PFSK-1 (cell line): ENCODE results near the gene PPP1R12B.

Experiments used
- POLR2AphosphoS5 ChIP-seq: IDR thresholded peaks from 2 replicates; pipeline ENCODE4 v1.6.1; 2012; ENCODE audit warnings: low read depth, mild to moderate bottlenecking, control low read depth, low read length, moderate library complexity
- TAF1 ChIP-seq: IDR thresholded peaks from 2 replicates; pipeline ENCODE4 v1.6.1; 2012; ENCODE audit warnings: low read length, control low read depth, borderline replicate concordance; ENCODE audit not compliant: insufficient read depth
- TF ChIP-seq, protein P1 (sequence below), 2 experiments: IDR thresholded peaks; 2 replicates each; pipeline versions ENCODE4 v1.6.1 to v1.8.0; 2011 to 2012; ENCODE audit warnings: low read depth in 2 of 2, low read length in 2 of 2, control low read depth in 1 of 2, inconsistent platforms in 1 of 2, mild to moderate bottlenecking in 1 of 2, moderate library complexity in 1 of 2; ENCODE audit not compliant: insufficient read depth in 1 of 2

DNA sequence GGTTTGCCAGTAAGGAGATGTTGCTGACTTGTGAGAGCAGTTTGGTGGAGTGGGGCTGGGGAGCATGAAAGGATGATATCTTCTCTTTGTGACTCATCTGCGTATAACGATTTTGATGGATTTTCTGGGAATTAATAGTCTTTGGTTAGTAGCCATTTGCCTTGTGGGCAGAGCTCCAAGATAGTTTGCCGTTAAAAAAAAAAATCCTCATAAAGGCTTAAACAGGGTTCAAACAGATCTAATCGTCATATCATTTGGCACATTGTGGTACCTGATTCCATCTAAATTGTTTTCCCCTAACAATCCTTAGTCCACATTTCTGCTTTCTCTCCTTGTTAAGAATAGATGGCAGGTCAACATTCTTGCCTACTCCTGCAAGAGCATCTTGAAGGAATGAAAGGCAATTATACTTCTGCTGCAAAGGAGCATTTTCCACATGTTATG is 168.0 kb downstream of the PPP1R12B start:
- no peak for TF ChIP-seq TAF1
- TF ChIP-seq, protein P1, sequence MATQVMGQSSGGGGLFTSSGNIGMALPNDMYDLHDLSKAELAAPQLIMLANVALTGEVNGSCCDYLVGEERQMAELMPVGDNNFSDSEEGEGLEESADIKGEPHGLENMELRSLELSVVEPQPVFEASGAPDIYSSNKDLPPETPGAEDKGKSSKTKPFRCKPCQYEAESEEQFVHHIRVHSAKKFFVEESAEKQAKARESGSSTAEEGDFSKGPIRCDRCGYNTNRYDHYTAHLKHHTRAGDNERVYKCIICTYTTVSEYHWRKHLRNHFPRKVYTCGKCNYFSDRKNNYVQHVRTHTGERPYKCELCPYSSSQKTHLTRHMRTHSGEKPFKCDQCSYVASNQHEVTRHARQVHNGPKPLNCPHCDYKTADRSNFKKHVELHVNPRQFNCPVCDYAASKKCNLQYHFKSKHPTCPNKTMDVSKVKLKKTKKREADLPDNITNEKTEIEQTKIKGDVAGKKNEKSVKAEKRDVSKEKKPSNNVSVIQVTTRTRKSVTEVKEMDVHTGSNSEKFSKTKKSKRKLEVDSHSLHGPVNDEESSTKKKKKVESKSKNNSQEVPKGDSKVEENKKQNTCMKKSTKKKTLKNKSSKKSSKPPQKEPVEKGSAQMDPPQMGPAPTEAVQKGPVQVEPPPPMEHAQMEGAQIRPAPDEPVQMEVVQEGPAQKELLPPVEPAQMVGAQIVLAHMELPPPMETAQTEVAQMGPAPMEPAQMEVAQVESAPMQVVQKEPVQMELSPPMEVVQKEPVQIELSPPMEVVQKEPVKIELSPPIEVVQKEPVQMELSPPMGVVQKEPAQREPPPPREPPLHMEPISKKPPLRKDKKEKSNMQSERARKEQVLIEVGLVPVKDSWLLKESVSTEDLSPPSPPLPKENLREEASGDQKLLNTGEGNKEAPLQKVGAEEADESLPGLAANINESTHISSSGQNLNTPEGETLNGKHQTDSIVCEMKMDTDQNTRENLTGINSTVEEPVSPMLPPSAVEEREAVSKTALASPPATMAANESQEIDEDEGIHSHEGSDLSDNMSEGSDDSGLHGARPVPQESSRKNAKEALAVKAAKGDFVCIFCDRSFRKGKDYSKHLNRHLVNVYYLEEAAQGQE (IDR thresholded peaks at IDR 0.05; ENCODE audit: insufficient read depth in 1 of 2, low read depth in 2 of 2, low read length in 2 of 2) = no peak
- no peak for TF ChIP-seq POLR2AphosphoS5
